Calu3 (cell line): ENCODE data around the gene ANKS1A. TPM values are rescaled to one million over a fixed set of nuclear protein-coding genes. Genes with fewer than 3 reads are reported as not detected.
A peak's percentile ranks its signal among the peaks of the same experiment; 100 is the strongest.
"Not testable (repeated sequence)": the region's sequence is repeated elsewhere in the genome, so short reads cannot be mapped to it uniquely, and the experiment has no call there.

Experiments
- BruUV-seq: library from RNA; stranded (reverse); fragments of 400-500 nt; replicated peaks from 2 replicates; lab custom pipeline; 2021; lab: Mats Ljungman, UMichigan
- CTCF ChIA-PET: fragments of 300-600 bp; sonication (Branson Sonifier 250); formaldehyde crosslinking; loops from one replicate; lab custom pipeline; 2022; ENCODE audit warnings: antibody characterized with exemption; lab: Charles Lee
- DNase-seq: peaks from one replicate; pipeline ENCODE4 v3.0.0; 2022
- H3K27ac Mint-ChIP-seq: one replicate; pipeline ENCODE4 v1.8.0; 2022; ENCODE audit warnings: mixed read lengths; ENCODE audit not compliant: unreplicated experiment
- H3K27me3 Mint-ChIP-seq: one replicate; pipeline ENCODE4 v1.8.0; 2022; ENCODE audit warnings: mixed read lengths; ENCODE audit not compliant: unreplicated experiment
- H3K36me3 Mint-ChIP-seq: one replicate; pipeline ENCODE4 v1.8.0; 2022; ENCODE audit warnings: mild to moderate bottlenecking, moderate library complexity, mixed read lengths; ENCODE audit not compliant: insufficient read depth, unreplicated experiment
- H3K4me1 Mint-ChIP-seq: one replicate; pipeline ENCODE4 v1.8.0; 2022; ENCODE audit warnings: mild to moderate bottlenecking, low read depth, mixed read lengths; ENCODE audit not compliant: unreplicated experiment
- H3K4me3 Mint-ChIP-seq: one replicate; pipeline ENCODE4 v1.8.0; 2022; ENCODE audit warnings: mild to moderate bottlenecking, low read depth, moderate library complexity, mixed read lengths; ENCODE audit not compliant: unreplicated experiment
- H3K9me3 Mint-ChIP-seq: one replicate; pipeline ENCODE4 v1.8.0; 2022; ENCODE audit warnings: low read depth, mixed read lengths; ENCODE audit not compliant: unreplicated experiment
- CTCF ChIP-seq: fragments of 200-600 bp; IDR thresholded peaks from one replicate; pipeline ENCODE4 v1.8.0; 2022; ENCODE audit warnings: antibody characterized with exemption; ENCODE audit not compliant: unreplicated experiment
- intact Hi-C: fragments of 100-400 bp; cut with micrococcal nuclease; formaldehyde crosslinking; loops from one replicate; pipeline ENCODE4 v1.10.0; 2022; ENCODE audit not compliant: unreplicated experiment
- total RNA-seq: library from RNA; stranded (reverse); gene quantifications from 2 replicates; pipeline ENCODE4 v1.2.3, GENCODE V29; 2022

The ANKS1A gene
- total RNA-seq, 1 experiment from 2014 or later: 60.3 TPM

- no peaks in the 10 kb centered on the region for H3K9me3 Mint-ChIP-seq
- H3K36me3 Mint-ChIP-seq: peaks cover 74% of the 10 kb centered on the region
- intact Hi-C loops: no loop called here
- no peaks in the 10 kb centered on the region for H3K27me3 Mint-ChIP-seq
- no peak for DNase-seq
- CTCF ChIA-PET: no interaction called here
- BruUV-seq: no TSS peak
- no peak overlapping the region for H3K27ac Mint-ChIP-seq
- no peak overlapping the region for H3K4me3 Mint-ChIP-seq
- TF ChIP-seq CTCF: no peak
- no peaks in the 10 kb centered on the region for H3K4me1 Mint-ChIP-seq
These were observed 12.6 kb upstream of the ANKS1A start for GRCh38 chr6:34876472-34876871.

- CTCF ChIA-PET: no interaction called here
- peaks cover 66% of the 10 kb centered on the region for H3K36me3 Mint-ChIP-seq
- no peaks in the 10 kb centered on the region for H3K4me1 Mint-ChIP-seq
- H3K27ac Mint-ChIP-seq: peak overlapping the region; percentile 38
- TF ChIP-seq CTCF: no peak
- intact Hi-C loops: no loop called here
- no TSS peak for BruUV-seq
- H3K4me3 Mint-ChIP-seq: no peak overlapping the region
- H3K9me3 Mint-ChIP-seq: no peaks in the 10 kb centered on the region
- no peaks in the 10 kb centered on the region for H3K27me3 Mint-ChIP-seq
- no peak for DNase-seq
These were observed 11.8 kb upstream of the ANKS1A start for GRCh38 chr6:34877259-34877658.

DNA sequence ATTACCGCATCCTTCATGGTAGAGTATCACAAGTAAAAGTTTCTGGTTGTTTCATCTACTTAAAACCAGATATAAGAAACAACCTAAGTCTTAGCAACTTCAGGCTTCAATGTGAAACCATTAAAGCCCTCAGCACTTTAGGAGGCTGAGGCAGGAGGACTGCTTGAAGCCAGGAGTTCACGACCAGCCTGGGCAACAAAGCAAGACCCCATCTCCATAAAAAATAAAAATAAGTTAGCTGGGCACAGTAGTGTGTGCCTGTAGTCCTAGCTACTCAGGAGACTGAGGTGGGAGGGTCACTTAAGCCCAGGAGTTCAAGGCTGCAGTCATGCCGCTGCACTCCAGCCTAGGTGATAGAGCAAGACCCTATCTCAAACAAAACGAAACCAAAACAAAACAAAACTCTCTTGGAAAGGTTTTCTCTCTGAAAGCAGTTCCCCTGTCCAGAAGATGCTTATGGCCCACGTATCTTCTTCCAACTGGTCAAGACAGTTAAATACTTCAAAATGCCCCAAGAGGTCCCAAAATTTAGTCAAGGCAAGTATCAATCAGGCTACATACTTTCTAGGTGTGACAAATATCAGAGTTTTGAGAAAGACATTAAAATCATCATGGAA lies 11.1 kb upstream of the ANKS1A start:
- no peak overlapping the region for H3K4me3 Mint-ChIP-seq
- H3K4me1 Mint-ChIP-seq: no peaks in the 10 kb centered on the region
- no peak for DNase-seq
- H3K27ac Mint-ChIP-seq: peak overlapping the region; percentile 38
- intact Hi-C loops: no loop called here
- BruUV-seq: no TSS peak
- H3K27me3 Mint-ChIP-seq: no peaks in the 10 kb centered on the region
- peaks cover 59% of the 10 kb centered on the region for H3K36me3 Mint-ChIP-seq
- TF ChIP-seq CTCF: no peak
- CTCF ChIA-PET: no interaction called here
- H3K9me3 Mint-ChIP-seq: no peaks in the 10 kb centered on the region

GRCh38 chr6:34884073-34884472 lies 5.0 kb upstream of the ANKS1A start:
- DNase-seq, BruUV-seq, H3K4me3 Mint-ChIP-seq, H3K9me3 Mint-ChIP-seq, H3K4me1 Mint-ChIP-seq, CTCF ChIA-PET, H3K27me3 Mint-ChIP-seq, H3K27ac Mint-ChIP-seq: not testable (repeated sequence)
- H3K36me3 Mint-ChIP-seq: peaks cover 38% of the 10 kb centered on the region
- intact Hi-C loops: loop anchor here (10.0 kb wide), 1 partner anchor 261 kb away; the partner anchor contains the start of gene TCP11

DNA sequence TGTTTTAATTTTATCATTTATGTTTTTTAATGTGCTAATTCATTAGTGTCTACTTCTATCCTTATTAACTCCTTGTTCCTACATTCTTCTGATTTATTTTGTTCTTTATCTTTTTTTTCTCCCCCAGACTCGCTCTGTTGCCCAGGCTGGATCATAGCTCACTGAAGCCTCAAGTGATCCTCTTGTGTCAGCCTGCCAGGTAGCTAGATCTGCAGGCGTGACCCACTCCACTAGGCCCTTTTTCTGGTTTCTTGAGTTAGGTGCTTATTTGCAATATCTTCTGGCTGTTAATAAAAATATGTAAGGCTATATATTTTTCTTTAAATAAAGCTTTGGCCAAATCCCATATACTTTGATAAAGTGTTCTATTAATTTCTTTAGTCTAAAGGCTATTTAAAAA lies 4.1 kb upstream of the ANKS1A start:
- no peak overlapping the region for H3K27ac Mint-ChIP-seq
- intact Hi-C loops: loop anchor here (5.0 to 10.0 kb wide), 3 partner anchors 67 to 260 kb away; partner anchors contain the start of genes SNRPC and TCP11
- CTCF ChIA-PET: no interaction called here

DNA sequence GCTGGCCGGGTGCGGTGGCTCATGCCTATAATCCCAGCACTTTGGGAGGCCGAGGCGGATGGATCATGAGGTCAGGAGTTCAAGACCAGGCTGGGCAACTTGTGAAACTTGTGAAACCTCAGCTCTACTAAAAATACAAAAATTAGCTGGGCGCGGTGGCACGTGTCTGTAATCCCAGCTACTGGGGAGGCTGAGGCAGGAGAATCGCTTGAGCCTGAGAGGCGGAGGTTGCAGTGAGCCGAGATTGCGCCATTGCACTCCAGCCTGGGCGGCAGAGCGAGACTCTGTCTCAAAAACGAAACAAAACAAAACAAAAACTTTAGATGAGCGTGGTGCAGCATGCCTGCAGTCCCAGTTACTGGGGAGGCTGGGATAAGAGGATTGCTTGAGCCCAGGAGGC lies 3.2 kb upstream of the ANKS1A start:
- intact Hi-C loops: loop anchor here (5.0 to 10.0 kb wide), 3 partner anchors 66 to 259 kb away; partner anchors contain the start of genes SNRPC and TCP11
- H3K27ac Mint-ChIP-seq, H3K27me3 Mint-ChIP-seq, H3K9me3 Mint-ChIP-seq, BruUV-seq, DNase-seq: not testable (repeated sequence)
- peaks cover 14% of the 10 kb centered on the region for H3K4me1 Mint-ChIP-seq
- peak overlapping the region; percentile 99 for H3K4me3 Mint-ChIP-seq
- CTCF ChIA-PET: interaction anchor here (0.6 to 0.7 kb wide), 2 partner anchors 81 to 93 kb away, joined by 3 to 7 read pairs; no protein-coding TSS in a partner anchor
- peaks cover 42% of the 10 kb centered on the region for H3K36me3 Mint-ChIP-seq

More for the DNA sequence above, 4.1 kb upstream of the ANKS1A start:
- H3K9me3 Mint-ChIP-seq: peaks cover 2% of the 10 kb centered on the region
- no peak for DNase-seq
- no peaks in the 10 kb centered on the region for H3K27me3 Mint-ChIP-seq
- peaks cover 6% of the 10 kb centered on the region for H3K4me1 Mint-ChIP-seq
- no peak overlapping the region for H3K4me3 Mint-ChIP-seq
- TF ChIP-seq CTCF: no peak
- TSS peak; percentile 18 for BruUV-seq
- peaks cover 40% of the 10 kb centered on the region for H3K36me3 Mint-ChIP-seq
